GM19023 (cell line): Measurements from ENCODE around the gene UBE2E2.
A peak's percentile ranks its signal among the peaks of the same experiment; 100 is the strongest.

ENCODE experiments used
- ATAC-seq: cut with Tn5 transposase; IDR thresholded peaks from one replicate; pipeline ENCODE4 v1.9.1; 2021; ENCODE audit warnings: mild to moderate bottlenecking, moderate library complexity; ENCODE audit not compliant: unreplicated experiment

Gene UBE2E2

DNA sequence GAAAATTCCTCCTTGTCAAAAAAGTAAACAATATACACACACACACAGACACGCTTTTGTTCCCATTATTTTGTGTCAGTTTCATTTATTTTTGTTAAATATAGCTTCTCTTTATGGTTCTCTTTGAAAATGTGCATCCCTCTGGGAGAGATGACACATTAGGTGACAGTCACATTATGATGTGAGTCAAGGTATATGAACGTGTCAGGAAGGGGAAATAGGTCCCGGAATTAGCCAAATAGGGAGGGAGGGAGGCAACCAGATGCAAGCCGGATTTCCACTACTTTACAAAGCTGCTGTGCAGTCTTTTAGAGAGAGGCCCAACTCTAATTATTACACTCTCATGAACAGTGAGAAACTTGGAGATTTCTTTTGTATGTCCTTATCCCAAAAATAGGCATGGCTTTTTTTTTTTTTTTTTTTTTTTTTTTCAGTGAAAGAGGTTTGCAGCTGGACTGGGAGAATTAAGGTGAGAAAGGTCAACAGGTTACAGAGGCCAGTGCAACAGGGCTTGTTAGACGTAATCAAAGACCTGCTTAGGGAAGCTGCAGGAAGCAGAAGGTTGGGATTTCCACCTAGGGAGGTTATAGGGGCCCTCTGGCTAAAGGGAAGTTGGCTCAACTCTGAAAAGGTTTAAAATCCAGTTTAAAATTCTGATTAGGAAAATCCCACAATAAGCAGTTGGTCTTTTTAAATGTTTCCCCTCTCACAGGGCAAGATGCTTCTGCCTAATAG, 362.1 kb downstream of the UBE2E2 start:
- no peak for ATAC-seq

- ATAC-seq = no peak
Observed at GRCh38 chr3:23566499-23566898, 363.4 kb downstream of the UBE2E2 start.

DNA sequence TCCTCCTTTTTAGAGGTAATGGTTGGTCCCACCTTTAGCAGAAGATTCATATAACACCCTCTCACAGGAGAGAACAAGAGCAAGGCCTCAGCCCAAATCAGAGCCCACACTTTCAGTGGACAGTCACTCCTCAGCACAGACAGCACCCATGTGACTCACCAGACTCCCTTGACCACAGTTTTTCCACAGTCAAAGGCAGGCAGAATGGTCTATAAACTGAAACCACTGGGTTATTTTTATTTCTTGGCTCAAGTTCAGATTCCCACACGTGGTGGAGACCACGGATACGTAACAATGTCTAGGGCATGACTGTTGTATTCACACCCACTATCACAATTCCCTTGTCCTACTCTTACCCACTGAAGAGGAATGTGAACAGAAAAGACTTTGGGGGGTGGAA, 364.8 kb downstream of the UBE2E2 start:
- no peak for ATAC-seq

DNA sequence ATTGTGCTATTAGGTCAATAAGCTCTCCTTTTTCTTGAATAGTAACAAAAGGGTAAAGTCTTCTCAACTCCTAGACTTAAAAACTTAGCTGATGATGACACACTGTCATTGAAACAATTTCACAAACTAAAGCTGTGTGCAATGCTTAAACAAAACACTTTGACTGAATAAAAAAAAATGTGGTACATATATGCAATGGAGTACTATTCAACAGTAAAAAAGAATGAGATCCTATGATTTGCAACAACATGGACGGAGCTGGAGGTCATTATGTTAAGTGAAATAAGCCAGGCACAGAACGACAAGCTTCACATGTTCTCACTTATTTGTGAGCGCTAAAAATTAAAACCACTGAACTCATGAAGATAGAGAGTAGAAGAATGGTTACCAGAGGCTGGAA, 370.7 kb downstream of the UBE2E2 start:
- no peak for ATAC-seq

DNA sequence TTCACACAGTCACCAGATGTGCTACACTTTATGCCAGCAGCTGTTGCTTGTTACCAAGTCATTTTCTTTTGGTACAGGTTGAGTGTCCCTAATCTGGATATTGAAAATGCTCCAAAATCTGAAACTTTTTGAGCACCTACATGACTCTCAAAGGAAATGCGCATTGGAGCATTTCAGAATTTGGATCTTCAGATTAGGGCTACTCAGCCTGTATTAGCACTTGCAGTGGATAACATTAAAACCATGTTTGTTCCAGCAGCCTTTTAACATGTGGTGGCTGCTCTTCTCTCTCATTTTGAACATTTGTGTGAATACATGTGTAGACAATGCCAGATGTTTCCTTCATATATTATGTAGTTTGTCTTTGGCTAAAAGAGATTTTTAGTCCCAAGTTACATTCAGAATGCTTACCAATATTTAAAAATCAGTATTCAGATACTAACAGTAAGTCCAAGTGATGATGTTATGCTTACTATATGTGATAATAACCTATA, 371.7 kb downstream of the UBE2E2 start:
- no peak for ATAC-seq

- ATAC-seq = no peak
Observed at GRCh38 chr3:23575697-23576096, 372.6 kb downstream of the UBE2E2 start.

DNA sequence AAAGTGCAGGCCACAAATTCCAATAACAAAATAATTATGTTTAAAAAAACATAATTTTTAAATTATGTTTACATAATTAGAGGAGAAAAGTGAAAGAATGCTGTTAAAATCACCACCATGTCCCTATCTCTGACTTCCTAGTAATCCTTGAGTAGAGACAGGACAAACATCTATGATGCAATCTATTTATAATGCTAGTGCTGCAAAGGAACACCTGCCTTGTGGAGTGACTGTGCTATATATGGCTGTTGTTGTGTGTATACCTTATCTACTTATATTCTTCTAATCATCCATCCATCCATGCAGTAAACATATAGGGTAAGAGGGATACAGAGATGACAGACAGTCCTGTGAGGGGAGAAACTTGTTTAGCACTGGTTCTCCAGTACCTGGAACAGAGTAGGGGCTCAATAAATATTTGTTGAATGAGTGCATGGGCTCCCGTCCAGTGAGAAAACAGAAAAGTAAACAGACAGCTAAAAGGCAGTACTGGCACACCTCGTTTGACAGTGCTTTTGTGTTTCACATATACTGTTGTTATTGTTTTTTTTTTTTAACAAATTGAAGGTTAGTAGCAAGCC, 373.3 kb downstream of the UBE2E2 start:
- no peak for ATAC-seq

GRCh38 chr3:23580096-23580713, 377.1 kb downstream of the UBE2E2 start:
- ATAC-seq = no peak

DNA sequence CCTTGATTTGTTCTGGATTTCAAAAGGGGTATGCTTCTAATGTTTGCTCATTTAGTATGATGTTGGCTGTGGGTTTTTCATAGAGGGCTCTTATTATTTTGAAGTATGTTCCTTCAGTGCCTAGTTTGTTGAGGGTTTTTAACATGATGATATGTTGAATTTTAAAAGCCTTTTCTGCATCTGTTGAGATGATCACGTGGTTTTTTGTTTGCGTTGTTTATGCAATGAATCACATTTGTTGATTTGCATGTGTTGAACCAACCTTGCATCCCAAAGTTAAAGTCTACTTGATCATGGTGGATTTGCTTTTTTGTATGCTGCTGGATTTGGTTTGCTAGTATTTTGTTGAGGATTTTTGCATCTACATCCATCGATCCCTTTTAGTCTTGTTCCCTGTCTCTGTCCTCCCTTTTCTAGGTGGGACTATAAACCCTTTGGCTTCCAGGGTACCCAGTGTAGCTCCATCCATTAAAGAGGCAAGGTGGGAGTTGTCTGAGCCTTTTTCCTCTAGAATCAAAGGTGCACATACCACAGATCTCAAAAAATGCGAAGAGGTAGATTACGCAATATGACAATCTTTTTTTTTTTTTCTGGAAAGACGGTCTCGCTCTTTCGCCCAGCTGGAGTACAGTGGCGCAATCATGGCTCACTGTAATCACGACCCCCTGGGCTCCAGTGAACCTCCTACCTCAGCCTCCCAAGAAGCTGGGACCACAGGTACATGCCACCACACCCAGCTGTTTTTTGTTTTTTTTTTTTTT, 381.0 kb downstream of the UBE2E2 start:
- ATAC-seq = no peak

GRCh38 chr3:23587513-23587912, 384.4 kb downstream of the UBE2E2 start:
- no peak for ATAC-seq

DNA sequence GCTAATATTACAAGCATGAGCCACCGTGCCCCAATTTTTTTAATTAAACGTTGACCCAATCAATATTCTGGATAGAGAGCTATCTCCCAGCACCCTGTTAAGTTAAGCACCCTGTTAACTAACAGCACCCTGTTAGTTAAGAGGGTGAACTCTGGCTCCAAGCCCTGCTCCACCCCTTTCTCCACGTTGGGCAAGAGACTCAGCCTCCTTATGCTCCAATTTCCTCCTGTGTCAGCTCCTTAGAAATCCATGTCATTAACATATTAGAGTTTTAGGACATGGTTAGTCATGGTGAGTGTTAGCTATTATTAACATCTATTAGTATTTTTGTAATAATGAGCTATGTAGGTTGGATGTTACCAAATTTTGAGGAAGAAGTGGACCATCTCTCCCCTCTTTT, 385.4 kb downstream of the UBE2E2 start:
- no peak for ATAC-seq

DNA sequence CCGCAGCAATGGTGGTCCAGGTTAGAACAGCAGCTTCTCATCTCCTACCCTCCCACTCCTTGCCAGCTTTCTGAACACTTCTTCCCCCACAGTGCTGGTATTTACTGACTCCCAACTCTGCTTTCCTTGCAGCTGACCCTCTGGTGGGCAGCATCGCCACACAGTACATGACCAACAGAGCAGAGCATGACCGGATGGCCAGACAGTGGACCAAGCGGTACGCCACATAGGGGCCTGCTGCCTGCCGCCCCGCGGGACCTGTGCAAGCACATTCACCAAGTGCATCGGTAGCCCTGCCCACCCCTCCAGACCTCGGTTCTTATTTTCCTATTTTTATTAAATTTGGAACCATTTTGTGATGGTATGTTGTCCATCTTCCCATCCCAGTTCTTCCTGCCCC, 386.5 kb downstream of the UBE2E2 start:
- no peak for ATAC-seq

- ATAC-seq = peak; percentile 77
Observed at GRCh38 chr3:23590424-23591273, 387.5 kb downstream of the UBE2E2 start.

- ATAC-seq = no peak
Observed at GRCh38 chr3:23591374-23591773, 388.2 kb downstream of the UBE2E2 start.

DNA sequence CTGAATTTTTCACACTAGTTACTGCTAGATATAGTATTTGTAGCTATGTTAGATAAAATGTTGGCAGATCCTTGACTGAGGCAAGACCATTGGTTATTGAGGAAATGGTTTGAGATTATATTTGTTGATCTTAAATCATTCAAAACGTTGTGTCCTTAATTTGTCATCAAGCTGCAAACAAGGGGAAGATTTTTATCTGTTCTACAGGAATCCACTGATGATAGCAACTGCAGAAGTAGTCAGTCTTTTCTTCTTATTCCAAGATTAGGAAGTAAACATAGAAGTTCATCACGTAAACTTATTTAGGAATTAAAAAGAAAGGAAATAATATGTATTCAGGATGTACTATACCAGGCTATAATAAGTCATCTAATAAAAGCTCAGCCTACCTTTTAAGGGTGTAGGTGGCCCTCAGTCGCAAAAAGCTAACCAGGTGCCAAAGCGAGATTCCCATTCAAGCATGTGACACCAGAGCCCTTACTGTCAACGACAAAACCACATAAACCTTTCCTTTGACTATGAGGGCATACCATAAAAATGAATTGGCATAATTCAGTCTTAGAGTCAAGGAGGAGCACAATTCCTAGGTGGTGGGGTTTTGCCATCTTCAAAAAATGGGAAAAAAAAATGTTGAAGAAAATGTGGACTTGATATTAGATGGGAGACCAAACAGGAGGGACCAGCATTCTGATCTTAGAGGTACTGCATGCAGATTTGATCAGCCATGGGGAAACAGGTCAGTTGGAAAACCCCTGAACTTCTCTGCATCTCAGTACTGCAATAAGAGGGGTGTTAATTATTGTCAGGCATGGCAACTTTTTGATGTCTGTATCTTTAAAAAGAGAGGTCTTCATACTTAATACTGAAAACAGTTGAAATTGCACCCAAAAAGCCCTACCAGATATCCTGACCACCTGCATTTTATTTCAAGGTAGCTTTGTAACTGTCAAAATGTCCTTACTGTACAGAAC, 390.1 kb downstream of the UBE2E2 start:
- peak; percentile 61 for ATAC-seq

DNA sequence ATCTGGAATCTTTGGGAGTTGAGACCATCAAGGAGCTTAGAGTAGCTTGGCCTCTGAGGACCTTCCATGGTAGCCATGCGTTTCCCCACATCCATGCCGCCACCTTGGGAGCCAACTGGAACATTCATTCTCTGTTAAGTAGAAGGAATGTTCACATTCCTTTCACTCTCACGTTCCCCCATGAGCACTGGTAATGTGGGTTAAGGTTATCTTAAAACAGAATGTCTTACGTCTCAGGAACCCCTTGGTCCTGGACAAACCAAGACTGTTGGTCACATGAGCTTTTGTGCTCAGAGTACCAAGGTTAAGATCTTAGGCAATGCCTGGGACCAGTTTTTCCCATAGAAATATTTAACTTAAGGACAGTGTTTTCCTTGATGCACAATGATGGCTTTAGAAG, 390.9 kb downstream of the UBE2E2 start:
- no peak for ATAC-seq

DNA sequence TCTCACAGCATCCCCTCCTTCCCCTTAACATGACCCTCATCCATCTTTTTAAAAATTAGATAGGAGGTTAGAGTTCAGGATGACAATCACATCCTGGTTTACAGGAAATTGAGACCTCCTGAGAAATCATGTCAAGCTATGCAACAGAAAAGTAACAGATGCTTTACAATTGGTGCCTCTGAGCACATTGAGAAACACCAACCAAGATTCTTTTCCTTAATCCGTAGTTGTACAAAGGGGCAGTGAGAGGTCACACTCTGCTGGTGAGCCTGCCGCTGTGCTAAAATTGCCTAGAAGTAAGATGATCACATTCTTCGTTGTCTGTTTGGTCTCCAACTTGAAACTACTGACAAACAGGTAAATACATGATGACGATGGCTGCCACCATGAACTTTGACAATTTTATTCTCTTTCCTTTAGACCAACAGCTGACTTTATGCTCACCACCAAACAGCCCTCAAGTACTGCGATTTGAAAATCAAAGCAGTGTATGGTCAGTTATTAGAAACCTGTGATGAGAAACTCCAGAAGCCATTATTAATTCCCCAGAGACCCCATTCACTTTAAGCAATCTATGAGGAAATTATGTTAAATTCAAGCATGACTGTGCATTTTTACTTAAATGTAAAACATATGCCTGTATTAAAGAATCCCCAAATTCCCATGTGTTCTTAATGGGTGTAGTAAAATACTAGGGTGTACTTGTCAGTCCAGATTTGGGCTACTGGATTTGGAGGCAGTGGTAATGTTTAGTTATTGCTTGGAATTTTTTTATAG, 392.0 kb downstream of the UBE2E2 start:
- ATAC-seq = no peak

- no peak for ATAC-seq
Observed at GRCh38 chr3:23595851-23596250, 392.7 kb downstream of the UBE2E2 start.
